ENCODE measurements around the gene MORN1.

DNA sequence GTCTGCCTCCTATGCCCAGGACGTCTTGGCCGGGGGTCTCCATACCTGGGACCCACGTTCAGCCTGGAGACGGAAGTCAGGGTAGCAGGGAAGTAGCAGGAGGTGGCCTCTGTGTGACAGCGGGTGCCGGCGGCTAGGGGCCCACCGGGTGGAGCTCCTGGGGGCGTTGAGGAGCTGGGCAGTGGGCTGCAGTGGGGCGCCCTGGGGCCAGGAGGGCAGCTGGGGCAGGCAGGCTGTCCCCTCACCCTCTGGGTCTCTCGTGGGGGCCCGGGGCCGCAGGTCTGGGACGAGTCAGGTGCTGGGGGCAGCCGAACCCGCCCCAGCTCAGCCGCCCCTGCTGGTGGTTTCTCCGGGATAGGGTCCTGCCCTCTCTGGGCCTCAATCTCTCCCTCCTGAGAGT, 35.7 kb upstream of the MORN1 start:
- TF ChIP-seq, protein P1, sequence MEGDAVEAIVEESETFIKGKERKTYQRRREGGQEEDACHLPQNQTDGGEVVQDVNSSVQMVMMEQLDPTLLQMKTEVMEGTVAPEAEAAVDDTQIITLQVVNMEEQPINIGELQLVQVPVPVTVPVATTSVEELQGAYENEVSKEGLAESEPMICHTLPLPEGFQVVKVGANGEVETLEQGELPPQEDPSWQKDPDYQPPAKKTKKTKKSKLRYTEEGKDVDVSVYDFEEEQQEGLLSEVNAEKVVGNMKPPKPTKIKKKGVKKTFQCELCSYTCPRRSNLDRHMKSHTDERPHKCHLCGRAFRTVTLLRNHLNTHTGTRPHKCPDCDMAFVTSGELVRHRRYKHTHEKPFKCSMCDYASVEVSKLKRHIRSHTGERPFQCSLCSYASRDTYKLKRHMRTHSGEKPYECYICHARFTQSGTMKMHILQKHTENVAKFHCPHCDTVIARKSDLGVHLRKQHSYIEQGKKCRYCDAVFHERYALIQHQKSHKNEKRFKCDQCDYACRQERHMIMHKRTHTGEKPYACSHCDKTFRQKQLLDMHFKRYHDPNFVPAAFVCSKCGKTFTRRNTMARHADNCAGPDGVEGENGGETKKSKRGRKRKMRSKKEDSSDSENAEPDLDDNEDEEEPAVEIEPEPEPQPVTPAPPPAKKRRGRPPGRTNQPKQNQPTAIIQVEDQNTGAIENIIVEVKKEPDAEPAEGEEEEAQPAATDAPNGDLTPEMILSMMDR (IDR thresholded peaks at IDR 0.05): no peak
- TF ChIP-seq POLR2A (IDR thresholded peaks at IDR 0.05): no peak

Measured in uterus (tissue), 2 donors.